Measurements from ENCODE around the gene TAS2R30.
"Not testable (repeated sequence)": the region's sequence is repeated elsewhere in the genome, so short reads cannot be mapped to it uniquely, and the experiment has no call there.

TAS2R30 gene

DNA sequence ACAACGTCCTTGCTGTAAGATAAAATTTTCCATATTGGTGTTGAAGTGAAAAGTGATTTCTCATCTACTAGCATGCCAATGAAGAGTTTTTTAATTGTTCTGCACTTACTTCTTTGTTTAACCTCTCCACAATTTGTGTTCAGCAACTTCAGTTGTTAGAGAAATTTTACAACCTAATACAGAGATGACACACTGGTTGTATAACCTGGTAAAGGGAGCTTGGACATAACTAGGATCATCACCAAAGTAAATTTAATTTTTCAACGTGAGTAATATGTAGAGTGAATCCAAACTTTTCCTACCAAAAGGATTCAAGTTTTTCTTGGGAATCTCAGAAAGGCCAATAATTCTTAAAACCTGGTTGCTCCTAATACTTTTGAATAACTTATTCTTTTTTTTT lies 28.9 kb downstream of the TAS2R30 start:
- no peak overlapping the region for H3K9ac ChIP-seq (ENCODE audit: low read length)
- H3K4me1 ChIP-seq (ENCODE audit: low read length): no peaks in the 10 kb centered on the region
- H3F3A ChIP-seq (ENCODE audit: insufficient read depth, low read length): no peaks in the 10 kb centered on the region
- no peak overlapping the region for H3K27ac ChIP-seq (ENCODE audit: low read length)
- no peak overlapping the region for H3K4me2 ChIP-seq (ENCODE audit: low read depth, low read length)
- TF ChIP-seq, protein P1, sequence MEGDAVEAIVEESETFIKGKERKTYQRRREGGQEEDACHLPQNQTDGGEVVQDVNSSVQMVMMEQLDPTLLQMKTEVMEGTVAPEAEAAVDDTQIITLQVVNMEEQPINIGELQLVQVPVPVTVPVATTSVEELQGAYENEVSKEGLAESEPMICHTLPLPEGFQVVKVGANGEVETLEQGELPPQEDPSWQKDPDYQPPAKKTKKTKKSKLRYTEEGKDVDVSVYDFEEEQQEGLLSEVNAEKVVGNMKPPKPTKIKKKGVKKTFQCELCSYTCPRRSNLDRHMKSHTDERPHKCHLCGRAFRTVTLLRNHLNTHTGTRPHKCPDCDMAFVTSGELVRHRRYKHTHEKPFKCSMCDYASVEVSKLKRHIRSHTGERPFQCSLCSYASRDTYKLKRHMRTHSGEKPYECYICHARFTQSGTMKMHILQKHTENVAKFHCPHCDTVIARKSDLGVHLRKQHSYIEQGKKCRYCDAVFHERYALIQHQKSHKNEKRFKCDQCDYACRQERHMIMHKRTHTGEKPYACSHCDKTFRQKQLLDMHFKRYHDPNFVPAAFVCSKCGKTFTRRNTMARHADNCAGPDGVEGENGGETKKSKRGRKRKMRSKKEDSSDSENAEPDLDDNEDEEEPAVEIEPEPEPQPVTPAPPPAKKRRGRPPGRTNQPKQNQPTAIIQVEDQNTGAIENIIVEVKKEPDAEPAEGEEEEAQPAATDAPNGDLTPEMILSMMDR (IDR thresholded peaks at IDR 0.05; ENCODE audit: low read length): no peak
- no peak for TF ChIP-seq EZH2phosphoT487 (IDR thresholded peaks at IDR 0.05; ENCODE audit: low read length)
- TF ChIP-seq EZH2 (optimal IDR thresholded peaks at IDR 0.05; ENCODE audit: low read depth, low read length): no peak
- H3K36me3 ChIP-seq (replicated peaks; ENCODE audit: insufficient read depth, low read length): no peaks in the 10 kb centered on the region; the same call in 1 of the 2 replicates
- no peaks in the 10 kb centered on the region for H4K20me1 ChIP-seq (ENCODE audit: insufficient read depth, low read length)
- no peaks in the 10 kb centered on the region for H3K9me2 ChIP-seq (replicated peaks; ENCODE audit: insufficient read depth, low read length)
- no peak overlapping the region for H3K4me3 ChIP-seq (ENCODE audit: low read length)
- H2AFZ ChIP-seq (ENCODE audit: low read length): no peak overlapping the region
- peaks cover 46% of the 10 kb centered on the region for H3K79me2 ChIP-seq (ENCODE audit: low read length)
- H3K9me3 ChIP-seq (replicated peaks; ENCODE audit: insufficient read depth, low read length): no peaks in the 10 kb centered on the region
- no peaks in the 10 kb centered on the region for H3K27me3 ChIP-seq (replicated peaks; ENCODE audit: insufficient read depth, low read length)
- DNase-seq: no peak

DNA sequence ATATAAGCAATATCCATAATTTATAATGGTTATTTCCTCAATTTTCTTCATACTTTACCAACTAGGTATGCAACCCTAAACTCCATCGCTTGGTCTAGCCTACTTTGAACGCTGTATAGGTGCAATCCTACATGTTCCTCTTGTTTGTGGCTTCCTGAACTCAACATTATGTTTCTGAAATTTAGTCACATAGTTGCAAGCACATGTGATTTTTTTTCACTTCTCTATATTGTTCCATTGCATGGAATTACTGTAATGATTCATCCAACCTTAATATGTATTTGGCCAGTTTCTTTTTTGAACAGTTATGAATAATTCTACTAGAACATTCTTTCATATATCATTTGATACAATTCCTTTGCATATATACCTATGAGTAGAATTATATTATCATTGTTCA lies 39.5 kb downstream of the TAS2R30 start:
- not testable (repeated sequence) for H2AFZ ChIP-seq (ENCODE audit: low read length); H3K9me3 ChIP-seq (replicated peaks; ENCODE audit: insufficient read depth, low read length); H3K4me2 ChIP-seq (ENCODE audit: low read depth, low read length); H3K36me3 ChIP-seq (replicated peaks; ENCODE audit: insufficient read depth, low read length); H3K4me3 ChIP-seq (ENCODE audit: low read length); DNase-seq; H3K27ac ChIP-seq (ENCODE audit: low read length); H3K79me2 ChIP-seq (ENCODE audit: low read length); H3K27me3 ChIP-seq (replicated peaks; ENCODE audit: insufficient read depth, low read length); H4K20me1 ChIP-seq (ENCODE audit: insufficient read depth, low read length); H3K4me1 ChIP-seq (ENCODE audit: low read length); H3K9ac ChIP-seq (ENCODE audit: low read length); H3F3A ChIP-seq (ENCODE audit: insufficient read depth, low read length); H3K9me2 ChIP-seq (replicated peaks; ENCODE audit: insufficient read depth, low read length)

DNA sequence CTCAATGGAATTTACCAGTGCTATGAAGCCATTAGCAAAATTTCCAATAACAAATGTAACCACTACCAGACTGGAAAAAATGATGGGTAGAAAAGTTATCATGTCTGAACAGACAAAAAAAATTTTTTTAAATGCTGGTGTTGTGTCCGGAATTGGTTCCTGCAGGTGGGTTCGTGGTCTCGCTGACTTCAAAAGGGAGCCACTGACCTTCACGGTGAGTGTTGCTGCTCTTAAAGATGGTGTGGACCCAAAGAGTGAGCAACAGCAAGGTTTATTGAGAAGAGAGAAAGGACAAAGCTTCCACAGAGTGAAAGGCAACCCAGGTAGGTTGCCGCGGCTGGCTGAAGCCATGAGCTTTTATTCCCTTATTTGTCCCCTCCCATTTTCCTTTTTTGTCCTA lies 42.3 kb downstream of the TAS2R30 start, which contains the start of gene TAS2R43:
Gene TAS2R43 (minus strand): TSS at position 186 of the 400 bp plus-strand sequence. CDS start 84 bp downstream, at position 102.
- Histone ChIP-seq H4K20me1 (ENCODE audit: insufficient read depth, low read length) (no peaks in the 10 kb centered on the region), H3F3A (ENCODE audit: insufficient read depth, low read length) (no peaks in the 10 kb centered on the region), H3K36me3 (replicated peaks; ENCODE audit: insufficient read depth, low read length) (no peaks in the 10 kb centered on the region), H3K27ac (ENCODE audit: low read length) (no peak within 1 kb of the TSS), H3K79me2 (ENCODE audit: low read length) (no peaks in the 10 kb centered on the region), H3K4me3 (ENCODE audit: low read length) (no peak within 1 kb of the TSS), H3K4me1 (ENCODE audit: low read length) (no peaks in the 10 kb centered on the region), H3K9me3 (replicated peaks; ENCODE audit: insufficient read depth, low read length) (no peaks in the 10 kb centered on the region), H3K27me3 (replicated peaks; ENCODE audit: insufficient read depth, low read length) (no peaks in the 10 kb centered on the region), H3K9me2 (replicated peaks; ENCODE audit: insufficient read depth, low read length) (no peaks in the 10 kb centered on the region), H3K4me2 (ENCODE audit: low read depth, low read length) (no peak within 1 kb of the TSS), H3K9ac (ENCODE audit: low read length) (no peak within 1 kb of the TSS), H2AFZ (ENCODE audit: low read length) (no peak within 1 kb of the TSS)
- TF ChIP-seq EZH2 (optimal IDR thresholded peaks at IDR 0.05; ENCODE audit: low read depth, low read length) (no peak), EZH2phosphoT487 (IDR thresholded peaks at IDR 0.05; ENCODE audit: low read length) (no peak)
- TF ChIP-seq, protein P1 (IDR thresholded peaks at IDR 0.05; ENCODE audit: low read length): no peak
- no peak for DNase-seq

DNA sequence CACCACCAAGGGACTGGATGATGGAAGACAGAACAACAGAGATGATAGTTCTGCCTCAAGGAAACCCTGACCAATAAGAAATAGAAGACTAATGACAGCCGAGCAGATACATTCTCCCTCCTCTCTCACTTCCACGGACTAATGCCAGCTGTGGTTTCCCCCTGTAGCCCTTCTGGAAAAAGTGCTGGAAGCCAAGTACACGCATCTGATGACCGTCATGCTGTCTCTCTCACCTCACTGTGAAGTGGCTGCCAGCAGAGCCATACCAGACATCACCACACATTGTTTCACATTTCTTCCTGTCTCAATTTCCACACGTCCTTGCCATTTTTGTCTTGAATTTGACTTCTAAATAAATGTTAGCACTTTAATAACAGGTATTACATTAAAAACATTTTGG lies 45.2 kb downstream of the TAS2R30 start:
- H3K4me1 ChIP-seq (ENCODE audit: low read length): no peaks in the 10 kb centered on the region
- H3K4me3 ChIP-seq (ENCODE audit: low read length): no peak overlapping the region
- H3K4me2 ChIP-seq (ENCODE audit: low read depth, low read length): no peak overlapping the region
- no peaks in the 10 kb centered on the region for H3K79me2 ChIP-seq (ENCODE audit: low read length)
- no peak overlapping the region for H2AFZ ChIP-seq (ENCODE audit: low read length)
- DNase-seq: no peak
- H3F3A ChIP-seq (ENCODE audit: insufficient read depth, low read length): no peaks in the 10 kb centered on the region
- no peak overlapping the region for H3K27ac ChIP-seq (ENCODE audit: low read length)
- no peaks in the 10 kb centered on the region for H3K27me3 ChIP-seq (replicated peaks; ENCODE audit: insufficient read depth, low read length)
- no peaks in the 10 kb centered on the region for H3K36me3 ChIP-seq (replicated peaks; ENCODE audit: insufficient read depth, low read length)
- H3K9ac ChIP-seq (ENCODE audit: low read length): no peak overlapping the region
- no peak for TF ChIP-seq EZH2phosphoT487 (IDR thresholded peaks at IDR 0.05; ENCODE audit: low read length)
- no peak for TF ChIP-seq EZH2 (optimal IDR thresholded peaks at IDR 0.05; ENCODE audit: low read depth, low read length)
- TF ChIP-seq, protein P1 (IDR thresholded peaks at IDR 0.05; ENCODE audit: low read length): no peak
- H3K9me2 ChIP-seq (replicated peaks; ENCODE audit: insufficient read depth, low read length): no peaks in the 10 kb centered on the region
- no peaks in the 10 kb centered on the region for H3K9me3 ChIP-seq (replicated peaks; ENCODE audit: insufficient read depth, low read length)
- no peaks in the 10 kb centered on the region for H4K20me1 ChIP-seq (ENCODE audit: insufficient read depth, low read length)

Data from MM.1S (cell line).